Renal cortex interstitium (tissue), 11 donors: ENCODE data around the gene ZSCAN25. TPM values are rescaled to one million over a fixed set of nuclear protein-coding genes. Genes with fewer than 3 reads are reported as not detected.

Experiments
- DNase-seq, 11 donors: peaks; one replicate each; pipeline ENCODE4 v3.0.0-alpha.2; 2013; ENCODE audit warnings: low read depth in 9 of 11, low spot score in 4 of 11; ENCODE audit errors: extremely low read depth in 1 of 11
- polyA plus RNA-seq, 3 donors: library from polyadenylated mRNA; unstranded; fragments of 120-200 nt; gene quantifications; one replicate each; pipeline ENCODE4 v1.2.1, GENCODE V29; 2013; ENCODE audit not compliant: insufficient read length in 3 of 3

The ZSCAN25 gene
- polyA plus RNA-seq, 3 donors: 18.5 to 21.0 (median 19.5) TPM

- no peak for DNase-seq
These were observed 11.2 kb upstream of the ZSCAN25 start for GRCh38 chr7:99605527-99605926.

GRCh38 chr7:99606531-99606930 is 10.2 kb upstream of the ZSCAN25 start:
- no peak for DNase-seq

GRCh38 chr7:99607548-99607947 is 9.2 kb upstream of the ZSCAN25 start:
- DNase-seq: no peak

- DNase-seq: no peak
These were observed 2.3 kb upstream of the ZSCAN25 start for GRCh38 chr7:99614495-99614894.

- no peak for DNase-seq
These were observed 772 bp upstream of the ZSCAN25 start for GRCh38 chr7:99615989-99616358.

- no peak for DNase-seq
These were observed 541 bp downstream of the ZSCAN25 start for GRCh38 chr7:99617192-99617781.

- no peak for DNase-seq
These were observed 2.0 kb downstream of the ZSCAN25 start for GRCh38 chr7:99618726-99619125.

GRCh38 chr7:99619571-99620130 is 2.9 kb downstream of the ZSCAN25 start:
- no peak for DNase-seq

GRCh38 chr7:99621271-99621670 is 4.5 kb downstream of the ZSCAN25 start:
- DNase-seq: no peak

- no peak for DNase-seq
These were observed 5.8 kb downstream of the ZSCAN25 start for GRCh38 chr7:99622596-99622995.

GRCh38 chr7:99623091-99623693 is 6.4 kb downstream of the ZSCAN25 start:
- DNase-seq: no peak

GRCh38 chr7:99623702-99624447 is 7.1 kb downstream of the ZSCAN25 start:
- DNase-seq: no peak

- no peak for DNase-seq
These were observed 7.7 kb downstream of the ZSCAN25 start for GRCh38 chr7:99624484-99624883.

- no peak for DNase-seq
These were observed 8.6 kb downstream of the ZSCAN25 start for GRCh38 chr7:99625321-99625720.

- no peak for DNase-seq
These were observed 9.2 kb downstream of the ZSCAN25 start for GRCh38 chr7:99625961-99626360.

GRCh38 chr7:99626661-99627060 is 9.9 kb downstream of the ZSCAN25 start:
- DNase-seq: no peak

- no peak for DNase-seq
These were observed 10.8 kb downstream of the ZSCAN25 start for GRCh38 chr7:99627513-99627912.

GRCh38 chr7:99628471-99629465 is 12.0 kb downstream of the ZSCAN25 start:
- no peak for DNase-seq

GRCh38 chr7:99629643-99630042 is 12.9 kb downstream of the ZSCAN25 start:
- no peak for DNase-seq
